LNCaP clone FGC (cell line): ENCODE data around the gene KIAA0319L.

Source experiments
- DNase-seq: peaks from one replicate; pipeline ENCODE4 v3.0.0-alpha.2; 2011; ENCODE audit warnings: low read depth
- H3K4me3 ChIP-seq: 2 replicates; pipeline ENCODE4 v1.5.1; 2011; ENCODE audit warnings: mild to moderate bottlenecking, low read depth, low read length, control low read depth
- CTCF ChIP-seq: IDR thresholded peaks from 2 replicates; pipeline ENCODE4 v1.5.1; 2012; ENCODE audit warnings: mild to moderate bottlenecking; ENCODE audit not compliant: control insufficient read depth, insufficient read depth; ENCODE audit errors: extremely low read depth

The KIAA0319L gene

DNA sequence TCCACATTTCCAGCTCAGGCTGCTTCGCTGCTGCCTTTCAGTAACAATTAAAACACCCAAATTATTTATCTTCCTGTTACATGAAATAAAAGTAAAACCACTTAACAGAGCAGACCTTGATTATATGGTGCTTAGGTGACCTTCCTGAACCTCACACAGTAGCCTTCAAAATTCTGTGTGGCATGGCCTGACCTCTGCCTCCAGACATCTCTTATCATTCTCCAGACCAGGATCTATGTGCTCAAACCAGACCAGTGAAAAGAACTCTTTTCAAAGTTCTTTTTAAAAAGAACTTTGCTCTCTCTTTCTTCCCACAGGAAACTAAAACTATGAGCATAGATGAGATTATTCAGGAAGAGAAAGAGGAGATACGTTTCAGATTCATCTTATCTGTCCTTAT, 37.8 kb downstream of the KIAA0319L start:
- H3K4me3 ChIP-seq: no peak overlapping the region
- no peak for DNase-seq
- no peak for TF ChIP-seq CTCF

DNA sequence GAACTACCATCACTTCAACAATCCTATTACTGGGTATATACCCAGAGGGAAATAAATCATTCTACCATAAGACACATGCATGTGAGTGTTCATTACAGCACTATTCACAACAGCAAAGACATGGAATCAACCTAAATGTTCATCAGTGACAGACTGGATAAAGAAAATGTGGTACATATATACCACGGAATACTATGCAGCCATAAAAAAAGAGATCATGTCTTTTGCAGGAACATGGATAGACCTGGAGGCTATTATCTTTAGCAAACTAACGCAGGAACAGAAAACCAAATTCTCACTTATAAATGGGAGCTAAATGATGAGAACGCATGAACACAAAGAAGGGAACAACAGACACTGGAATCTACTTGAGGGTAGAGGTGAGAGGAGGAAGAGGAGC, 39.0 kb downstream of the KIAA0319L start:
- DNase-seq: no peak
- no peak for TF ChIP-seq CTCF
- H3K4me3 ChIP-seq: no peak overlapping the region

DNA sequence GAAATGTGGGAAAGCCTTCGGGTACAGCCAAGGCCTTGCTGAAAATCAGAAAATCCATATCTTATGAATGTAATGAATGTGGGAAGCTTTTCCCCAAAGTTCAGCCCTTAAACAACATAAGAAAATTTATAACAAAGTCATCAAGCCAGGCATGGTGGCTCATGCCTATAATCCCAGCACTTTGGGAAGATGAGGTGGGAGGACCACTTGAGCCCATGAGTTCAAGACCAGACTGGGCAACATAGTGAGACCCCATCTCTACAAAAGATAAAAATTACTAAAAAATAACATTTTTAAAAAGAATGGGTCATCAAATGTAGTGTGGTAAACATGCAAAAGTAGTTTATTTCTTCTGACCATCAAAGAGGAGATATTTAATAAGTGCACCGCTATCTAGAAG, 45.9 kb downstream of the KIAA0319L start:
- no peak for DNase-seq
- no peak overlapping the region for H3K4me3 ChIP-seq
- TF ChIP-seq CTCF: no peak

GRCh38 chr1:35509558-35509957, 47.6 kb downstream of the KIAA0319L start:
- no peak for TF ChIP-seq CTCF
- no peak overlapping the region for H3K4me3 ChIP-seq
- DNase-seq: no peak

DNA sequence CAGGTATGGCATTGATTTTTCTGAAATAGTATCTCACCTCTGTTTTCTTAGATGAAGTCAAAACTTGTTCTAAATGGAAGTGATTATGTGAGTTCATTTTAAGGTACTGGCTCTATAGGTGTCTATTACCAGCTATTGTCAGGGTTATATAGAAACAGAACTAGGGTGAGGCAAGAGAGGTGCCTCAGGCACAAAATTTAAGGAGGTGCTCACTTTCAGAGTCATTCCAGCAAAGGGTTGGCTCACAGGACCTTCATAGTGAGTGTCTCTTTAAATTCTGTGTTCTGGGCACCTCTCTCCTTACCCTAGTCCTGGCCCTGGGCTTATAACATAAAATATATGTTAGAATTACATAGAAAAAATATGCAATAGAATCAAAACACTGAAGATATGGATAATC, 49.3 kb downstream of the KIAA0319L start:
- no peak for TF ChIP-seq CTCF

GRCh38 chr1:35506960-35507912, 50.0 kb downstream of the KIAA0319L start:
- no peak overlapping the region for H3K4me3 ChIP-seq
- DNase-seq: peak; percentile 28
- no peak for TF ChIP-seq CTCF

More for the DNA sequence above, 49.3 kb downstream of the KIAA0319L start:
- H3K4me3 ChIP-seq: no peak overlapping the region
- no peak for DNase-seq
